K562 (cell line): ENCODE results near the gene ITGAE. TPM values are rescaled to one million over a fixed set of nuclear protein-coding genes. Genes with fewer than 3 reads are reported as not detected.
A peak's percentile ranks its signal among the peaks of the same experiment; 100 is the strongest.

Experiments used
- ESRRA ChIP-seq: fragments of 450-650 bp; IDR thresholded peaks from 2 replicates; pipeline ENCODE4 v1.6.1; 2014; ENCODE audit warnings: low read depth, mild to moderate bottlenecking, moderate library complexity, borderline replicate concordance
- HDGF ChIP-seq: fragments of 450-650 bp; IDR thresholded peaks from 2 replicates; pipeline ENCODE4 v1.6.1; 2016
- IFI16 ChIP-seq: fragments of 250-450 bp; sonication (Bioruptor Pico); IDR thresholded peaks from 2 replicates; pipeline ENCODE4 v2.1.2; 2022; ENCODE audit warnings: mild to moderate bottlenecking, inconsistent platforms
- KLF13 ChIP-seq: fragments of 450-650 bp; IDR thresholded peaks from 2 replicates; pipeline ENCODE4 v1.6.1; 2016; ENCODE audit warnings: missing genetic modification characterization, low read depth, mild to moderate bottlenecking, missing compliant biosample characterization, moderate library complexity, borderline replicate concordance
- PTRF ChIP-seq: fragments of 450-650 bp; IDR thresholded peaks from 2 replicates; pipeline ENCODE4 v1.6.1; 2016; ENCODE audit warnings: mild to moderate bottlenecking, missing genetic modification characterization, missing compliant biosample characterization
- SAP30 ChIP-seq: fragments of 200-600 bp; sonication (generic); IDR thresholded peaks from 2 replicates; pipeline ENCODE4 v1.6.1; 2012; ENCODE audit warnings: borderline replicate concordance, low read depth, mild to moderate bottlenecking, moderate library complexity, low read length, control low read depth, inconsistent platforms; ENCODE audit not compliant: insufficient read depth, poor library complexity, severe bottlenecking
- SREBF1 ChIP-seq: fragments of 150-350 bp; IDR thresholded peaks from 2 replicates; pipeline ENCODE4 v1.6.1; 2014; ENCODE audit warnings: antibody characterized with exemption, low read depth, low read length, borderline replicate concordance
- TRIM25 ChIP-seq: fragments of 450-650 bp; IDR thresholded peaks from 2 replicates; pipeline ENCODE4 v1.7.0; 2016; ENCODE audit warnings: borderline replicate concordance
- VEZF1 ChIP-seq: fragments of 200-800 bp; sonication (Bioruptor generic); IDR thresholded peaks from 2 replicates; pipeline ENCODE4 v1.6.1; 2017; ENCODE audit warnings: missing genetic modification characterization, missing compliant biosample characterization
- ZC3H11A ChIP-seq: IDR thresholded peaks from 2 replicates; pipeline ENCODE4 v1.6.1; 2012; ENCODE audit warnings: low read depth, low read length, improper control_type of control experiment
- ZNF197 ChIP-seq: fragments of 200-800 bp; sonication (Bioruptor generic); IDR thresholded peaks from 2 replicates; pipeline ENCODE4 v1.6.1; 2016; ENCODE audit warnings: low read depth, missing genetic modification characterization, missing compliant biosample characterization
- ZNF316 ChIP-seq: fragments of 450-650 bp; IDR thresholded peaks from 2 replicates; pipeline ENCODE4 v1.6.1; 2016
- ZNF449 ChIP-seq: fragments of 250-450 bp; sonication (Bioruptor Pico); IDR thresholded peaks from 2 replicates; pipeline ENCODE4 v1.8.0; 2022; ENCODE audit warnings: moderate library complexity, mild to moderate bottlenecking, inconsistent platforms
- ZNF76 ChIP-seq: fragments of 250-450 bp; sonication (Bioruptor Pico); IDR thresholded peaks from 2 replicates; pipeline ENCODE4 v1.4.0; 2020; ENCODE audit warnings: mild to moderate bottlenecking, moderate library complexity, borderline replicate concordance
- polyA plus RNA-seq, 8 experiments: library from polyadenylated mRNA; depleted of rRNA in 4 of 8; stranded (reverse) in 5 of 8; unstranded in 3 of 8; fragments of >200 nt; fragmentation: Nextera tagmentation in 2 of 8; fragmentation: Illumina TruSeq in 1 of 8; extraction: Ambion mirVana in 2 of 8; extraction: Trizol in 1 of 8; gene quantifications; 2 replicates each; pipeline versions ENCODE4 v1.2.1 to v1.2.3, GENCODE V29; 2011 to 2014; ENCODE audit warnings: inconsistent platforms in 1 of 8, missing spikeins in 1 of 8
- total RNA-seq, 7 experiments: library from RNA; depleted of rRNA in 6 of 7; stranded (reverse); fragments of >200 nt in 6 of 7; fragmentation: Illumina TruSeq in 2 of 7; extraction: Trizol in 2 of 7; gene quantifications; 2 replicates each; pipeline versions ENCODE4 v1.2.1 to v1.2.3, GENCODE V29; 2011 to 2021; ENCODE audit warnings: low replicate concordance in 1 of 7
- TF ChIP-seq, protein P1 (sequence below): fragments of 450-650 bp; IDR thresholded peaks from 2 replicates; pipeline ENCODE4 v1.6.1; 2016; ENCODE audit warnings: borderline replicate concordance
- TF ChIP-seq, protein P2 (sequence below), 3 experiments: IDR thresholded peaks in 2 of 3; conservative IDR thresholded peaks in 1 of 3; 2 replicates each; pipeline ENCODE4 v1.5.1; 2011 to 2012; ENCODE audit warnings: low read length in 3 of 3, mild to moderate bottlenecking in 3 of 3, control low read depth in 2 of 3, improper control_type of control experiment in 1 of 3, inconsistent platforms in 1 of 3, low read depth in 1 of 3, mixed read lengths in 1 of 3, moderate library complexity in 1 of 3; ENCODE audit not compliant: insufficient read depth in 2 of 3

ITGAE gene
- total and polyA plus RNA-seq, 9 of the 15 experiments (the other 6 are each of a cell fraction or from before 2014, with no cell fraction given), result 14.8 to 160 (median 27.0) TPM

GRCh38 chr17:3668279-3669084 is 132.5 kb downstream of the ITGAE start, which contains the start of the genes EMC6 and TAX1BP3 (continued):
- TF ChIP-seq ZNF449 (no peak), VEZF1 (CRISPR knock-in tag) (peak; percentile 62), SAP30 (peak; percentile 49), KLF13 (tag) (no peak), HDGF (no peak), ZC3H11A (no peak), TRIM25 (no peak), ZNF76 (CRISPR knock-in tag) (no peak), ZNF197 (no peak), PTRF (tag) (no peak), IFI16 (CRISPR knock-in tag) (no peak), SREBF1 (no peak), ESRRA (no peak), ZNF316 (no peak)
- TF ChIP-seq, protein P1, sequence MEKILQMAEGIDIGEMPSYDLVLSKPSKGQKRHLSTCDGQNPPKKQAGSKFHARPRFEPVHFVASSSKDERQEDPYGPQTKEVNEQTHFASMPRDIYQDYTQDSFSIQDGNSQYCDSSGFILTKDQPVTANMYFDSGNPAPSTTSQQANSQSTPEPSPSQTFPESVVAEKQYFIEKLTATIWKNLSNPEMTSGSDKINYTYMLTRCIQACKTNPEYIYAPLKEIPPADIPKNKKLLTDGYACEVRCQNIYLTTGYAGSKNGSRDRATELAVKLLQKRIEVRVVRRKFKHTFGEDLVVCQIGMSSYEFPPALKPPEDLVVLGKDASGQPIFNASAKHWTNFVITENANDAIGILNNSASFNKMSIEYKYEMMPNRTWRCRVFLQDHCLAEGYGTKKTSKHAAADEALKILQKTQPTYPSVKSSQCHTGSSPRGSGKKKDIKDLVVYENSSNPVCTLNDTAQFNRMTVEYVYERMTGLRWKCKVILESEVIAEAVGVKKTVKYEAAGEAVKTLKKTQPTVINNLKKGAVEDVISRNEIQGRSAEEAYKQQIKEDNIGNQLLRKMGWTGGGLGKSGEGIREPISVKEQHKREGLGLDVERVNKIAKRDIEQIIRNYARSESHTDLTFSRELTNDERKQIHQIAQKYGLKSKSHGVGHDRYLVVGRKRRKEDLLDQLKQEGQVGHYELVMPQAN, result no peak; the same call in 1 of the 2 replicates
- TF ChIP-seq, protein P2, sequence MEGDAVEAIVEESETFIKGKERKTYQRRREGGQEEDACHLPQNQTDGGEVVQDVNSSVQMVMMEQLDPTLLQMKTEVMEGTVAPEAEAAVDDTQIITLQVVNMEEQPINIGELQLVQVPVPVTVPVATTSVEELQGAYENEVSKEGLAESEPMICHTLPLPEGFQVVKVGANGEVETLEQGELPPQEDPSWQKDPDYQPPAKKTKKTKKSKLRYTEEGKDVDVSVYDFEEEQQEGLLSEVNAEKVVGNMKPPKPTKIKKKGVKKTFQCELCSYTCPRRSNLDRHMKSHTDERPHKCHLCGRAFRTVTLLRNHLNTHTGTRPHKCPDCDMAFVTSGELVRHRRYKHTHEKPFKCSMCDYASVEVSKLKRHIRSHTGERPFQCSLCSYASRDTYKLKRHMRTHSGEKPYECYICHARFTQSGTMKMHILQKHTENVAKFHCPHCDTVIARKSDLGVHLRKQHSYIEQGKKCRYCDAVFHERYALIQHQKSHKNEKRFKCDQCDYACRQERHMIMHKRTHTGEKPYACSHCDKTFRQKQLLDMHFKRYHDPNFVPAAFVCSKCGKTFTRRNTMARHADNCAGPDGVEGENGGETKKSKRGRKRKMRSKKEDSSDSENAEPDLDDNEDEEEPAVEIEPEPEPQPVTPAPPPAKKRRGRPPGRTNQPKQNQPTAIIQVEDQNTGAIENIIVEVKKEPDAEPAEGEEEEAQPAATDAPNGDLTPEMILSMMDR (IDR thresholded peaks at IDR 0.05 in 2 of 3, conservative IDR thresholded peaks at IDR 0.05 in 1 of 3; ENCODE audit: insufficient read depth in 2 of 3, low read depth in 1 of 3, low read length in 3 of 3), result no peak
